Endothelial cell of umbilical vein (primary cell): ENCODE measurements around the gene CAT. TPM values are rescaled to one million over a fixed set of nuclear protein-coding genes. Genes with fewer than 3 reads are reported as not detected.
A peak's percentile ranks its signal among the peaks of the same experiment; 100 is the strongest.

Experiments
- BruUV-seq: library from RNA; stranded (reverse); fragments of 400-500 nt; replicated peaks from 2 replicates; lab custom pipeline; 2021; lab: Mats Ljungman, UMichigan
- CTCF ChIA-PET: fragments of 300-600, 350-600 bp; sonication (Branson Sonifier 250); formaldehyde crosslinking; loops from one replicate; lab custom pipeline; 2021; ENCODE audit warnings: antibody characterized with exemption, inconsistent platforms; lab: Charles Lee
- POLR2A ChIA-PET: fragments of 300-600, 350-600 bp; sonication (Branson Sonifier 250); formaldehyde crosslinking; loops from one replicate; lab custom pipeline; 2021; ENCODE audit warnings: antibody characterized with exemption, inconsistent platforms; lab: Charles Lee
- DNase-seq: peaks from one replicate; pipeline ENCODE4 v3.0.0-alpha.2; 2011; ENCODE audit warnings: low read depth, low spot score
- FAIRE-seq: peaks from 2 replicates; lab custom pipeline; 2011; peaks lifted over from hg19 to GRCh38; lab: Jason Lieb, UNC
- H2AFZ ChIP-seq: 2 replicates; pipeline ENCODE4 v1.6.0; 2012; ENCODE audit warnings: low read depth, low read length, control low read depth, inconsistent platforms
- H3K27ac ChIP-seq: 2 replicates; pipeline ENCODE4 v1.5.1; 2011; ENCODE audit warnings: low read depth, mild to moderate bottlenecking, control low read depth, low read length, moderate library complexity; ENCODE audit not compliant: insufficient read depth
- H3K27me3 ChIP-seq, 2 experiments: 2 replicates each; pipeline versions ENCODE4 v1.6.0 to v1.6.1; 2011; ENCODE audit warnings: low read length in 2 of 2, mixed read lengths in 1 of 2; ENCODE audit not compliant: control insufficient read depth in 2 of 2, insufficient read depth in 2 of 2
- H3K36me3 ChIP-seq, 2 experiments: 2 replicates in 1 of 2; 3 replicates in 1 of 2; pipeline ENCODE4 v1.5.1; 2011; ENCODE audit warnings: low read length in 2 of 2, mild to moderate bottlenecking in 1 of 2, moderate library complexity in 1 of 2; ENCODE audit not compliant: control insufficient read depth in 2 of 2, insufficient read depth in 2 of 2; ENCODE audit errors: extremely low read depth in 1 of 2
- H3K4me1 ChIP-seq: 3 replicates; pipeline ENCODE4 v1.5.1; 2011; ENCODE audit warnings: mild to moderate bottlenecking, low read length; ENCODE audit not compliant: control insufficient read depth, insufficient read depth; ENCODE audit errors: extremely low read depth
- H3K4me2 ChIP-seq: 2 replicates; pipeline ENCODE4 v1.6.1; 2011; ENCODE audit warnings: low read length, control low read depth, mixed read lengths; ENCODE audit not compliant: insufficient read depth
- H3K4me3 ChIP-seq, 3 experiments: fragments of 200-600 bp in 1 of 3; sonication (generic), shearing (Covaris generic) in 1 of 3; replicated peaks in 1 of 3; 2 replicates each; pipeline ENCODE4 v1.5.1; 2011 to 2016; ENCODE audit warnings: control low read depth in 3 of 3, low read length in 3 of 3, mild to moderate bottlenecking in 2 of 3, inconsistent platforms in 1 of 3, low read depth in 1 of 3, moderate library complexity in 1 of 3; ENCODE audit not compliant: insufficient read depth in 1 of 3
- H3K79me2 ChIP-seq: 2 replicates; pipeline ENCODE4 v1.6.0; 2012; ENCODE audit warnings: low read length, inconsistent platforms; ENCODE audit not compliant: control insufficient read depth, insufficient read depth
- H3K9ac ChIP-seq: replicated peaks from 2 replicates; pipeline ENCODE3; 2011; ENCODE audit warnings: low read length, control low read depth; ENCODE audit not compliant: insufficient read depth; ENCODE audit errors: extremely low read depth
- H3K9me1 ChIP-seq: replicated peaks from 3 replicates; pipeline ENCODE4 v1.6.0; 2011; ENCODE audit warnings: mild to moderate bottlenecking, low read length; ENCODE audit not compliant: control insufficient read depth, insufficient read depth; ENCODE audit errors: extremely low read depth
- H3K9me3 ChIP-seq: replicated peaks from 2 replicates; pipeline ENCODE4 v1.5.1; 2012; ENCODE audit warnings: low read length, inconsistent platforms; ENCODE audit not compliant: control insufficient read depth, insufficient read depth
- H4K20me1 ChIP-seq: replicated peaks from 2 replicates; pipeline ENCODE3; 2011; ENCODE audit warnings: mild to moderate bottlenecking, low read length; ENCODE audit not compliant: control insufficient read depth, insufficient read depth; ENCODE audit errors: extremely low read depth
- EZH2 ChIP-seq: IDR thresholded peaks from 2 replicates; pipeline ENCODE4 v1.6.1; 2012; ENCODE audit warnings: borderline replicate concordance, low read depth, mild to moderate bottlenecking, moderate library complexity, low read length, inconsistent platforms; ENCODE audit not compliant: severe bottlenecking
- FOS ChIP-seq: IDR thresholded peaks from 2 replicates; pipeline ENCODE4 v1.6.1; 2011; ENCODE audit warnings: mild to moderate bottlenecking, low read length, moderate library complexity, borderline replicate concordance; ENCODE audit not compliant: insufficient read depth
- GATA2 ChIP-seq: IDR thresholded peaks from 2 replicates; pipeline ENCODE4 v1.7.0; 2011; ENCODE audit warnings: low read depth, mild to moderate bottlenecking, moderate library complexity, mixed read lengths, low read length; ENCODE audit not compliant: insufficient read length, insufficient read depth
- JUN ChIP-seq: IDR thresholded peaks from 2 replicates; pipeline ENCODE4 v1.6.1; 2011; ENCODE audit warnings: borderline replicate concordance, low read depth; ENCODE audit not compliant: insufficient read length, insufficient read depth
- MYC ChIP-seq: IDR thresholded peaks from one replicate; pipeline ENCODE4 v1.6.1; 2011; ENCODE audit warnings: mild to moderate bottlenecking, low read depth, low read length
- POLR2A ChIP-seq: IDR thresholded peaks from 2 replicates; pipeline ENCODE4 v1.6.1; 2012; ENCODE audit warnings: low read depth, mild to moderate bottlenecking, control low read depth, low read length
- POLR2AphosphoS5 ChIP-seq: IDR thresholded peaks from 2 replicates; pipeline ENCODE4 v1.6.1; 2012; ENCODE audit warnings: low read depth, mild to moderate bottlenecking, control low read depth, low read length, moderate library complexity; ENCODE audit not compliant: insufficient read depth
- dilution Hi-C: fragments of 300-500 bp; cut with MboI; formaldehyde crosslinking; loops from one replicate; pipeline ENCODE4 v1.15.0; 2019; ENCODE audit warnings: low sequenced_read_pairs; ENCODE audit not compliant: extremely low pct_ligation_motif_present
- intact Hi-C: fragments of 100-400 bp; cut with micrococcal nuclease; formaldehyde crosslinking; loops from one replicate; pipeline ENCODE4 v1.10.0; 2022
- polyA plus RNA-seq, 4 experiments: library from polyadenylated mRNA; depleted of rRNA in 3 of 4; stranded (reverse) in 3 of 4; unstranded in 1 of 4; fragments of >200 nt; gene quantifications; 2 replicates each; pipeline versions ENCODE4 v1.2.1 to v1.2.3, GENCODE V29; 2011 to 2012; ENCODE audit warnings: missing spikeins in 1 of 4
- total RNA-seq: library from RNA; stranded (reverse); gene quantifications from 2 replicates; pipeline ENCODE4 v1.2.3, GENCODE V29; 2021
- TF ChIP-seq, protein P1 (sequence below), 2 donors: IDR thresholded peaks; 1 replicate in 1 of 2; 2 replicates in 1 of 2; pipeline ENCODE4 v1.5.1; 2011; ENCODE audit warnings: low read length in 2 of 2, mild to moderate bottlenecking in 2 of 2, moderate library complexity in 2 of 2, control low read depth in 1 of 2, inconsistent platforms in 1 of 2, low read depth in 1 of 2; ENCODE audit not compliant: insufficient read depth in 1 of 2; ENCODE audit errors: extremely low read depth in 1 of 2
- TF ChIP-seq, protein P2 (sequence below): IDR thresholded peaks from 2 replicates; pipeline ENCODE4 v1.6.1; 2011; ENCODE audit not compliant: insufficient read depth, insufficient read length

The CAT gene
- total and polyA plus RNA-seq, 2 donors (not counting 3 experiments of a cell fraction or from before 2014, with no cell fraction given), result 32.7 to 50.5 TPM

DNA sequence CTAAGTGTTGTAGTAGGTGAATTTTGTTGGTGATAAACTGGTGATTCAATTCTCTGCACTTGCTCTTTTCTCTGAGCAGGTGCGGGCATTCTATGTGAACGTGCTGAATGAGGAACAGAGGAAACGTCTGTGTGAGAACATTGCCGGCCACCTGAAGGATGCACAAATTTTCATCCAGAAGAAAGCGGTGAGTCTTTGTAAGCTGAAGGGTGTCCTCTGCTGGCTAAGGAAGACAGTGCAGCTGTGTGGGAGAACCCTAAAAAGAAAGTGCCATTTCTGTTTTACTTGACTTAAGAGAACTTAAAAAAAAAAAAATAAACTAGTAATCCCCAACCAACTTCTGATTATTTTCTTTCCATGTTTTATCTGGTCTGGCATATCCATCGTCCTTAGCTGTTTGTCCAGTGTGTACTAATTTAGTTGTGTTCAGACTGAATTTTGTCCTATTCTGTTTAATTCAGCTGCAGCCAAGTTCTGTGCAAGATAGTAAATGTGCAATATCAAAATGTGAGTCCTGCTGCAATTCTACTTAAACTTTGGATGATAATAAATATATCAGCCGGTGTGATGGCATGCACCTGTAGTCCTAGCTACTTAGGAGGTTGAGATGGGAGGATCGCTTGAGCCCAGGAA is 29.6 kb downstream of the CAT start:
- intact Hi-C loops (no loop called here), dilution Hi-C loops (no loop called here)
- Histone ChIP-seq H3K79me2 (no peaks in the 10 kb centered on the region), H3K4me1 (no peaks in the 10 kb centered on the region), H4K20me1 (no peaks in the 10 kb centered on the region), H3K4me3 (no peak overlapping the region), H3K27ac (no peak overlapping the region), H3K9ac (no peak overlapping the region), H2AFZ (no peak overlapping the region), H3K9me3 (no peaks in the 10 kb centered on the region), H3K4me2 (no peak overlapping the region), H3K27me3 (no peaks in the 10 kb centered on the region), H3K9me1 (no peaks in the 10 kb centered on the region), H3K36me3 (peaks cover 4 to 30% of the 10 kb centered on the region in 2 experiments)
- ChIA-PET POLR2A (no interaction called here), CTCF (interaction anchor here (1.0 to 4.4 kb wide), 9 partner anchors 9 to 317 kb away, joined by 3 to 18 read pairs (median 4); no protein-coding TSS in a partner anchor)
- BruUV-seq, result no TSS peak
- FAIRE-seq (peak; percentile 31), DNase-seq (peak; percentile 21)
- TF ChIP-seq, protein P1, sequence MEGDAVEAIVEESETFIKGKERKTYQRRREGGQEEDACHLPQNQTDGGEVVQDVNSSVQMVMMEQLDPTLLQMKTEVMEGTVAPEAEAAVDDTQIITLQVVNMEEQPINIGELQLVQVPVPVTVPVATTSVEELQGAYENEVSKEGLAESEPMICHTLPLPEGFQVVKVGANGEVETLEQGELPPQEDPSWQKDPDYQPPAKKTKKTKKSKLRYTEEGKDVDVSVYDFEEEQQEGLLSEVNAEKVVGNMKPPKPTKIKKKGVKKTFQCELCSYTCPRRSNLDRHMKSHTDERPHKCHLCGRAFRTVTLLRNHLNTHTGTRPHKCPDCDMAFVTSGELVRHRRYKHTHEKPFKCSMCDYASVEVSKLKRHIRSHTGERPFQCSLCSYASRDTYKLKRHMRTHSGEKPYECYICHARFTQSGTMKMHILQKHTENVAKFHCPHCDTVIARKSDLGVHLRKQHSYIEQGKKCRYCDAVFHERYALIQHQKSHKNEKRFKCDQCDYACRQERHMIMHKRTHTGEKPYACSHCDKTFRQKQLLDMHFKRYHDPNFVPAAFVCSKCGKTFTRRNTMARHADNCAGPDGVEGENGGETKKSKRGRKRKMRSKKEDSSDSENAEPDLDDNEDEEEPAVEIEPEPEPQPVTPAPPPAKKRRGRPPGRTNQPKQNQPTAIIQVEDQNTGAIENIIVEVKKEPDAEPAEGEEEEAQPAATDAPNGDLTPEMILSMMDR (IDR thresholded peaks at IDR 0.05; ENCODE audit: extremely low read depth in 1 of 2, insufficient read depth in 1 of 2, low read depth in 1 of 2, low read length in 2 of 2), result peak; percentile 30 to 54
- no peak for TF ChIP-seq POLR2A

DNA sequence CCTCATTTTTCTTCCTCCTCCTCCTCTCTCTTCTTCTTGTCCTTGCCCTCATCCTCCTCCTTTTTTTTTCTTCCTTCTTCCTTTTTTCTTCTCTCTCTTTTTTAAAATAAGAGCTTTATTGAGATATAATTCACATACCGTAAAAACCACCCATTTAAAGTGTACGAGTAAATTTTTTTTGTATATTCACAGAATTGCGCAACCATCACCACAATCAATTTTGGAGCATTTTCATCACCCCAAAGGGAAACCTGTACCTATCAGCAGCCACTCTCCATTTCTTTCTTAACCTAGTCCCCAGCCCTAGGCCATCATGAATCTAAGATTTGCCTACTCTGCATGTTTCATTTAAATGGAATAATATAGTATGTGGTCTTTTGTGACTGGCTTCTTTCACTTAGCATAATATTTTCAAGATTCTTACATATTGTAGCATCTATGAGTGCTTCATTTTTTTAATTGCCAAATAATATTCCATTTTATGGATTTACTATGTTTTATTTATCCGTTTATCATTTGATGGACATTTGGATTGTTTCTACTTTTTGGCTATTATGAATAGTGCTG is 35.0 kb downstream of the CAT start:
- ChIA-PET CTCF (interaction anchor here (1.5 kb wide), 1 partner anchor 8 kb away, joined by 3 read pairs; no protein-coding TSS in a partner anchor), POLR2A (no interaction called here)
- Histone ChIP-seq H3K27me3 (peaks cover 0 to 4% of the 10 kb centered on the region in 2 experiments), H3K9me3 (no peaks in the 10 kb centered on the region), H4K20me1 (no peaks in the 10 kb centered on the region), H3K9me1 (no peaks in the 10 kb centered on the region), H3K4me1 (no peaks in the 10 kb centered on the region), H3K79me2 (no peaks in the 10 kb centered on the region), H3K4me2 (no peak overlapping the region), H3K36me3 (peaks cover 2 to 14% of the 10 kb centered on the region in 2 experiments), H2AFZ (no peak overlapping the region), H3K27ac (no peak overlapping the region), H3K9ac (no peak overlapping the region), H3K4me3 (no peak overlapping the region)
- TF ChIP-seq GATA2, result no peak
- TF ChIP-seq, protein P1 (IDR thresholded peaks at IDR 0.05; ENCODE audit: extremely low read depth in 1 of 2, insufficient read depth in 1 of 2, low read depth in 1 of 2, low read length in 2 of 2), result no peak
- TF ChIP-seq POLR2A, result no peak
- TF ChIP-seq, protein P2, sequence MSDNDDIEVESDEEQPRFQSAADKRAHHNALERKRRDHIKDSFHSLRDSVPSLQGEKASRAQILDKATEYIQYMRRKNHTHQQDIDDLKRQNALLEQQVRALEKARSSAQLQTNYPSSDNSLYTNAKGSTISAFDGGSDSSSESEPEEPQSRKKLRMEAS, result no peak
- no peak for TF ChIP-seq MYC
- TF ChIP-seq FOS, result no peak
- no peak for TF ChIP-seq EZH2
- TF ChIP-seq POLR2AphosphoS5, result no peak
- TF ChIP-seq JUN, result no peak
- intact Hi-C loops (no loop called here), dilution Hi-C loops (no loop called here)
- BruUV-seq, result no TSS peak
- DNase-seq, result no peak
- FAIRE-seq, result no peak
